HCT116 (cell line): ENCODE data around the gene GPHA2. TPM values are rescaled to one million over a fixed set of nuclear protein-coding genes. Genes with fewer than 3 reads are reported as not detected.

Source experiments
- ATAC-seq: fragments of 200-7000 bp; cut with Tn5 transposase; 2 replicates; pipeline ENCODE4 v1.9.1; 2020; ENCODE audit warnings: mild to moderate bottlenecking, moderate library complexity
- BruUV-seq: library from RNA; stranded (reverse); fragments of 400-500 nt; replicated peaks from 2 replicates; lab custom pipeline; 2021; lab: Mats Ljungman, UMichigan
- CTCF ChIA-PET: fragments of 300-600 bp; sonication (Branson Sonifier 250); formaldehyde crosslinking; loops from one replicate; lab custom pipeline; 2021; ENCODE audit warnings: antibody characterized with exemption; lab: Charles Lee
- POLR2A ChIA-PET: fragments of 300-600, 350-600 bp; sonication (Branson Sonifier 250); formaldehyde crosslinking; loops from one replicate; lab custom pipeline; 2021; ENCODE audit warnings: antibody characterized with exemption; lab: Charles Lee
- RAD21 ChIA-PET, 2 experiments: fragments of 300-600 bp; sonication (Branson Sonifier 250); formaldehyde crosslinking; loops; one replicate each; lab custom pipeline; 2023; ENCODE audit warnings: low total read pairs in 2 of 2; ENCODE audit not compliant: uncharacterized antibody in 2 of 2, unreplicated experiment in 2 of 2, low non-redundant PET in 1 of 2; lab: Charles Lee
- DNase-seq: peaks from one replicate; pipeline ENCODE4 v3.0.0-alpha.2; 2010; ENCODE audit warnings: low read depth, low spot score
- H2AFZ ChIP-seq: fragments of 200-600 bp; shearing (Covaris generic), sonication (generic); 2 replicates; pipeline ENCODE4 v1.6.1; 2017; ENCODE audit warnings: low read depth, mixed run types, mixed read lengths, antibody characterized with exemption, low read length; ENCODE audit not compliant: poor library complexity, severe bottlenecking
- H3K27ac ChIP-seq: 2 replicates; pipeline ENCODE4 v1.5.1; 2012; ENCODE audit warnings: low read depth, low read length
- H3K27me3 ChIP-seq: fragments of 200-600 bp; sonication (generic); 2 replicates; pipeline ENCODE4 v1.6.1; 2016; ENCODE audit warnings: mixed run types, low read length, mixed read lengths; ENCODE audit not compliant: insufficient read depth
- H3K36me3 ChIP-seq, 2 experiments: fragments of 200-500 bp in 1 of 2; fragments of 200-600 bp in 1 of 2; sonication (Bioruptor generic) in 1 of 2; sonication (generic) in 1 of 2; 2 replicates each; pipeline versions ENCODE4 v1.5.1 to v1.6.1; 2014 to 2016; ENCODE audit warnings: low read length in 2 of 2, inconsistent platforms in 1 of 2, mixed read lengths in 1 of 2, mixed run types in 1 of 2; ENCODE audit not compliant: insufficient read depth in 2 of 2, control insufficient read depth in 1 of 2
- H3K4me1 ChIP-seq, 2 experiments: fragments of 200-600 bp in 1 of 2; sonication (generic) in 1 of 2; 2 replicates each; pipeline versions ENCODE4 v1.5.1 to v1.6.1; 2012 to 2017; ENCODE audit warnings: low read length in 2 of 2, inconsistent platforms in 1 of 2, mild to moderate bottlenecking in 1 of 2, mixed read lengths in 1 of 2, mixed run types in 1 of 2, moderate library complexity in 1 of 2; ENCODE audit not compliant: insufficient read depth in 2 of 2, control insufficient read depth in 1 of 2
- H3K4me2 ChIP-seq: fragments of 200-600 bp; sonication (generic); 2 replicates; pipeline ENCODE4 v1.6.1; 2017; ENCODE audit warnings: mixed run types, low read length, mixed read lengths
- H3K4me3 ChIP-seq, 2 experiments: fragments of 200-600 bp in 1 of 2; sonication (generic) in 1 of 2; replicated peaks in 1 of 2; 2 replicates each; pipeline ENCODE4 v1.5.1; 2011 to 2016; ENCODE audit warnings: low read length in 2 of 2, control low read depth in 1 of 2, low read depth in 1 of 2, mild to moderate bottlenecking in 1 of 2, mixed read lengths in 1 of 2, mixed run types in 1 of 2
- H3K79me2 ChIP-seq: fragments of 200-600 bp; sonication (generic); 2 replicates; pipeline ENCODE4 v1.6.1; 2017; ENCODE audit warnings: mild to moderate bottlenecking, mixed run types, low read length, moderate library complexity, mixed read lengths; ENCODE audit not compliant: insufficient read depth
- H3K9ac ChIP-seq: fragments of 200-600 bp; sonication (generic); 2 replicates; pipeline ENCODE4 v1.6.1; 2016; ENCODE audit warnings: low read length, mixed read lengths
- H3K9me2 ChIP-seq: fragments of 200-600 bp; sonication (generic), shearing (Covaris generic); 2 replicates; pipeline ENCODE4 v1.6.1; 2017; ENCODE audit warnings: mixed run types, mild to moderate bottlenecking, moderate library complexity; ENCODE audit not compliant: insufficient read depth
- H3K9me3 ChIP-seq, 2 experiments: fragments of 200-500 bp in 1 of 2; fragments of 200-600 bp in 1 of 2; sonication (Bioruptor generic) in 1 of 2; sonication (generic) in 1 of 2; 2 replicates each; pipeline ENCODE4 v1.6.1; 2014 to 2017; ENCODE audit warnings: low read length in 2 of 2, mixed read lengths in 2 of 2, inconsistent platforms in 1 of 2, low read depth in 1 of 2, mild to moderate bottlenecking in 1 of 2, mixed run types in 1 of 2, moderate library complexity in 1 of 2; ENCODE audit not compliant: control insufficient read depth in 1 of 2, insufficient read depth in 1 of 2
- H4K20me1 ChIP-seq: fragments of 200-600 bp; sonication (generic), shearing (Covaris generic); 2 replicates; pipeline ENCODE4 v1.6.1; 2017; ENCODE audit warnings: mixed run types, mild to moderate bottlenecking, moderate library complexity; ENCODE audit not compliant: insufficient read depth
- CBX3 ChIP-seq: IDR thresholded peaks from 2 replicates; pipeline ENCODE4 v1.6.1; 2012; ENCODE audit warnings: low read depth
- ELF1 ChIP-seq: IDR thresholded peaks from 2 replicates; pipeline ENCODE4 v1.6.1; 2012; ENCODE audit warnings: low read depth, borderline replicate concordance
- EZH2phosphoT487 ChIP-seq: fragments of 200-600 bp; IDR thresholded peaks from 2 replicates; pipeline ENCODE4 v1.6.1; 2018; ENCODE audit warnings: antibody characterized with exemption, borderline replicate concordance
- FOSL1 ChIP-seq: IDR thresholded peaks from 2 replicates; pipeline ENCODE4 v1.6.1; 2012; ENCODE audit warnings: low read depth
- JUND ChIP-seq: IDR thresholded peaks from 2 replicates; pipeline ENCODE4 v1.6.1; 2012
- POLR2A ChIP-seq: IDR thresholded peaks from 2 replicates; pipeline ENCODE4 v1.7.0; 2011; ENCODE audit warnings: borderline replicate concordance; ENCODE audit not compliant: insufficient read depth, insufficient read length; ENCODE audit errors: extremely low read depth
- SP1 ChIP-seq: IDR thresholded peaks from 2 replicates; pipeline ENCODE4 v1.6.1; 2012; ENCODE audit warnings: low read depth
- TCF7L2 ChIP-seq: IDR thresholded peaks from 2 replicates; pipeline ENCODE4 v1.7.0; 2011; ENCODE audit warnings: borderline replicate concordance, inconsistent platforms; ENCODE audit not compliant: insufficient read depth, insufficient read length; ENCODE audit errors: extremely low read depth
- YY1 ChIP-seq: IDR thresholded peaks from 2 replicates; pipeline ENCODE4 v1.6.1; 2011; ENCODE audit warnings: low read length, low read depth, moderate library complexity, mild to moderate bottlenecking; ENCODE audit not compliant: insufficient replicate concordance; ENCODE audit errors: extremely low read depth
- ZFX ChIP-seq: fragments of 450-650 bp; IDR thresholded peaks from 2 replicates; pipeline ENCODE4 v1.6.1; 2017
- intact Hi-C: fragments of 100-400 bp; cut with micrococcal nuclease; formaldehyde crosslinking; loops from 2 replicates; pipeline ENCODE4 v1.10.0; 2022
- total RNA-seq: library from RNA; stranded (reverse); gene quantifications from one replicate; pipeline ENCODE4 v1.2.1, GENCODE V29; 2021; ENCODE audit not compliant: unreplicated experiment

GPHA2 gene
- total RNA-seq, 1 experiment from 2014 or later: not detected

DNA sequence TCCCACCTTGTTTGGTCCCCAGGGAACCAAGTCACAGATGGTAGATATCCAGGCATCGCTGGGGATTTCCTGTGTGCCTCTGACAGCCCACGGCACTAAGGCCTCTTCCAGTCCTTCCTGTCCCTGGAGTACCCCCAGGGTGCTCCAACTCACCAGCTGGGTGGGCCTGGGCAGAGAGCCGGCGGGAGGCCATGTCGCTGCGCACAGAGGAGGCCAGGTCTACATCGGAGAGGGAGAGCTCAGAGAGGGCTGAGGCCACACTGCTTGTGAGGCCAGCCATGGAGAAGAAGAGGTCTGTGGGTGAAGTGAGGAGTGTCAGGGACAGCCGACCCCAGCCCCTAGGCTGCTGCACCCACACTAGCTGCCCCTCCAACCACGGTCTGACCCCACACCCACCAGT lies 24.0 kb downstream of the GPHA2 start:
- no peaks in the 10 kb centered on the region for H3K27me3 ChIP-seq
- ATAC-seq (no peak), DNase-seq (no peak)
- TF ChIP-seq SP1: no peak
- no peak for TF ChIP-seq YY1
- TF ChIP-seq EZH2phosphoT487: no peak
- no peak for TF ChIP-seq FOSL1
- no peak for TF ChIP-seq POLR2A
- intact Hi-C loops: loop anchor here (10.0 kb wide), 1 partner anchor 203 kb away; the partner anchor contains the start of genes TM7SF2 and ZNHIT2
- H3K4me3 ChIP-seq: no peak overlapping the region
- ChIA-PET RAD21 (no interaction called here), POLR2A (no interaction called here), CTCF (no interaction called here)
- peaks cover 11% of the 10 kb centered on the region; the same call in 1 of the 2 replicates for H3K79me2 ChIP-seq
- no peaks in the 10 kb centered on the region for H4K20me1 ChIP-seq
- no peak overlapping the region for H3K4me2 ChIP-seq
- peaks cover 0 to 10% of the 10 kb centered on the region in 2 experiments; a peak in 2 of 4 replicates for H3K36me3 ChIP-seq
- H3K9me2 ChIP-seq: no peaks in the 10 kb centered on the region
- no peaks in the 10 kb centered on the region for H3K9me3 ChIP-seq
- peaks cover 4 to 12% of the 10 kb centered on the region in 2 experiments; a peak in 3 of 4 replicates for H3K4me1 ChIP-seq
- no peak overlapping the region for H3K27ac ChIP-seq
- BruUV-seq: no TSS peak
- H2AFZ ChIP-seq: no peak overlapping the region
- H3K9ac ChIP-seq: no peak overlapping the region

GRCh38 chr11:64911142-64911541 lies 24.6 kb downstream of the GPHA2 start:
- H3K4me3 ChIP-seq: no peak overlapping the region
- intact Hi-C loops: loop anchor here (10.0 kb wide), 1 partner anchor 204 kb away; the partner anchor contains the start of genes TM7SF2 and ZNHIT2
- H4K20me1 ChIP-seq: no peaks in the 10 kb centered on the region
- no peaks in the 10 kb centered on the region for H3K9me3 ChIP-seq
- DNase-seq: no peak
- no peak for ATAC-seq
- H3K27me3 ChIP-seq: no peaks in the 10 kb centered on the region
- no peak overlapping the region for H3K4me2 ChIP-seq
- TF ChIP-seq ZFX (no peak), JUND (no peak), FOSL1 (no peak), ELF1 (no peak), TCF7L2 (no peak), CBX3 (no peak)
- H3K79me2 ChIP-seq: peaks cover 6% of the 10 kb centered on the region; the same call in 1 of the 2 replicates
- no peak overlapping the region for H2AFZ ChIP-seq
- ChIA-PET POLR2A (no interaction called here), CTCF (no interaction called here), RAD21 (no interaction called here)
- no peaks in the 10 kb centered on the region for H3K9me2 ChIP-seq
- BruUV-seq: no TSS peak
- peaks cover 4 to 7% of the 10 kb centered on the region in 2 experiments; a peak in 3 of 4 replicates for H3K4me1 ChIP-seq
- no peak overlapping the region for H3K9ac ChIP-seq
- peaks cover 0 to 10% of the 10 kb centered on the region in 2 experiments; a peak in 2 of 4 replicates for H3K36me3 ChIP-seq
- no peak overlapping the region for H3K27ac ChIP-seq
